ENCODE results near the gene IL1R2. TPM values are rescaled to one million over a fixed set of nuclear protein-coding genes. Genes with fewer than 3 reads are reported as not detected.

The IL1R2 gene
- total and polyA plus RNA-seq, 9 of the 15 experiments (the other 6 are each of a cell fraction or from before 2014, with no cell fraction given) = 0.13 TPM; not detected in 8

- TF ChIP-seq AFF4 (CRISPR knock-in tag; IDR thresholded peaks at IDR 0.05) (peak; percentile 52; the same call in 1 of the 2 replicates), ETV1 (tag; conservative IDR thresholded peaks at IDR 0.05; ENCODE audit: low read depth) (0 out of 2 replicates have a peak, but pooled peaks have one; percentile 18), BACH1 (tag; IDR thresholded peaks at IDR 0.05) (peak; percentile 64; the same call in 1 of the 2 replicates), BCOR (IDR thresholded peaks at IDR 0.05) (peak; percentile 95), CHAMP1 (IDR thresholded peaks at IDR 0.05) (peak; percentile 95), SMAD4 (CRISPR knock-in tag; conservative IDR thresholded peaks at IDR 0.05) (peak; percentile 98), SMC3 (conservative IDR thresholded peaks at IDR 0.05; ENCODE audit: insufficient read depth, low read depth, low read length) (no peak; the same call in 1 of the 2 replicates), MECOM (CRISPR knock-in tag; IDR thresholded peaks at IDR 0.05) (no peak), NCOA2 (IDR thresholded peaks at IDR 0.05; ENCODE audit: partially characterized antibody in 2 of 2) (peak; percentile 87 to 90), MAFF (IDR thresholded peaks at IDR 0.05; ENCODE audit: low read length) (no peak), KLF16 (IDR thresholded peaks at IDR 0.05) (peak; percentile 100), DDX20 (tag; IDR thresholded peaks at IDR 0.05; ENCODE audit: low read depth) (no peak), ETS2 (tag; IDR thresholded peaks at IDR 0.05; ENCODE audit: borderline replicate concordance, poor library complexity, severe bottlenecking) (no peak), FOXK2 (conservative IDR thresholded peaks at IDR 0.05 in 1 of 2, IDR thresholded peaks at IDR 0.05 in 1 of 2; ENCODE audit: low read depth in 2 of 2) (no peak), GTF2F1 (IDR thresholded peaks at IDR 0.05; ENCODE audit: low read depth, low read length) (no peak), ZNF449 (CRISPR knock-in tag; IDR thresholded peaks at IDR 0.05) (peak; percentile 83; the same call in 1 of the 2 replicates), ATF6 (CRISPR knock-in tag; IDR thresholded peaks at IDR 0.05) (no peak), MTA2 (IDR thresholded peaks at IDR 0.05; ENCODE audit: low read depth) (peak; percentile 99)
These were observed 77.7 kb downstream of the IL1R2 start (continued) for GRCh38 chr2:102069311-102069974.

All from K562 (cell line).